ENCODE results near the gene TPCN1.

- TF ChIP-seq CTCF (IDR thresholded peaks at IDR 0.05) (no peak), POLR2A (IDR thresholded peaks at IDR 0.05) (no peak), POLR2AphosphoS5 (IDR thresholded peaks at IDR 0.05) (no peak)
Measured at GRCh38 chr12:113232089-113232839, 11.0 kb downstream of the TPCN1 start.

All from breast epithelium (tissue), 3 donors.